Cortex of kidney (tissue), 1 donor: ENCODE measurements around the gene ITGA4.

ENCODE experiments used
- DNase-seq: peaks from one replicate; lab custom pipeline; 2025; lab: John Stamatoyannopoulos, UW

ITGA4 gene

DNA sequence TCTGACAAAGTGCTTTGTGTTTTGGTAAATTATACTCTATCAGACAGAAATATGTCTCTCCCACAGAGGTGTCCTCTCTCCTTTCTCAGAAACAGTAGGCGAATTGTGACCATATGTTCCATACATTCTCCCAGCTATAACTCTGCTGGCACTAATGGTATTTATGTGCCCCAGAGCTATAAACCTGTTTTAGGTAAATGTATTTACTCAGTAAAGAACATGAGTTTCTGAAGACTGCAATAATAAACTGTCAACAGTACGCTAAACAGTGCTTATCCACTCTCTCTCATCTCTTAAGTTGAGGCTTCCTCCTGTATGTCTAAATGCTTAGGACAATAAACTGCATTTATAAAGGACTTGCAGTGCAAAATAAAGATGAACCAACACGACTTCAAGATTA is 58.5 kb downstream of the ITGA4 start:
- no peak for DNase-seq

DNA sequence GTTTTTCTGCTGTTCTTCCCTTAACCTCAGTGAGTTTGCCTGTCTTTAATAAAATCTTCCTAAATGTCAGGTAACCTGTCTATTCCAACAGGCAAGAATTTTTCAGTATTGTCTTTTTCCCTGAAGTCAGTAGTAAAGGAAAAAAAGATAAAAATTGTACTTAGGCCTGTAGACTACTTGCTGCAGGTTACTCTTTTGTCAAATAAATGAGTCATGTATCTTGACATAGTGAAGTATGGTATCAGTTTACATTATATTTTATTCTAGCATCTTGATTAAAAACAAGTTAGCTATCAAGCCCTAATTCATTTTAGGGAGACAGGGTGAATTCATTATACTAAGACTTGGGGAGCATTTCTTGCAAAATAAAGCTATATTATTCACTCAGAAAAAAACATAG is 59.8 kb downstream of the ITGA4 start:
- no peak for DNase-seq

DNA sequence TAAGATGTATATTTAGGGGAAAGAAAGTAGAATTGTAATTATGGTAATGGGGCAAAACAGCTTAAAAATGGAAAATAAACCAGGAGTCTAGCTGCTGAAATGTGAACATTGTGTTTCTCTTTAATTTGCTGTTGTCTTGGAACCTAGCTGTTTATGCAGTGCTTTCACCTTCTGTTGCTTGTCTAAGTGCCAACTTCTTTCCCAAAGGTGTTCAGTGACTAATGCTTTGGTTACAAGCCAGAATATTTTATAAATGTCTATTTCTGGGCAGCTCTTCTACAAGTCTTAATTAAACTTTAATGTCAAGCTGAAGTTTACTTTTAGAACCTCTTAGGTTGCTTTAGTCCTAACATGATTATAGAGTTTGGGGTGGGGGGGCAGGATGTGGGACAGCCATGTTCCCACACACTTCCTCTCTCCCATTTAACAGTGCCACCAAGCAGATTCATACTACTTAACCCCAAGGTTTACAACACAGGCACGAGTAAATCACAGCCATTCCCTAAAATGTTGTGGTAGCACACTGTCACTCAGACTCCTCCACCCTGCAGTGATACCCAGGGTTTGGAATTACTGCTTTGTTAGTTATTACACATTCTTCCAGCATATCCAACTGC is 60.6 kb downstream of the ITGA4 start:
- DNase-seq, result no peak

DNA sequence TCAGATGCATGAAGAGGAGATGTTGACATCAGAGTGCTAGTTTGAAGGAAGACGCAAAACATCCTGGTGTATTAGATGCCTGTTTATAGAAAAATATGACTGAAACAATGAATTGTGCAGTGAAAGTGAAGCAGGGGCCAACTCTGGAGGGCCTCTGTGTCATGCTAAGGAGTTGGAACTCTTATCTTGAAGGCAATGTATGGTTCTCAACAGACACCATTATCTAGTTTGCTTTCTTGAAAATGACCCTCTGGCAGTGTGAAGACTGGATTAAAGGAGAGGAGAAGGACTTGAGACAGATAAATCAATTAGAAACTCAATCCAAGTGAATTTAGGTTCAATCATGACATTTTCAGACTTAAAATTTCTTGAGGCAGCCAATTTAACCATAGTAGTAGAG is 63.1 kb downstream of the ITGA4 start:
- no peak for DNase-seq

DNA sequence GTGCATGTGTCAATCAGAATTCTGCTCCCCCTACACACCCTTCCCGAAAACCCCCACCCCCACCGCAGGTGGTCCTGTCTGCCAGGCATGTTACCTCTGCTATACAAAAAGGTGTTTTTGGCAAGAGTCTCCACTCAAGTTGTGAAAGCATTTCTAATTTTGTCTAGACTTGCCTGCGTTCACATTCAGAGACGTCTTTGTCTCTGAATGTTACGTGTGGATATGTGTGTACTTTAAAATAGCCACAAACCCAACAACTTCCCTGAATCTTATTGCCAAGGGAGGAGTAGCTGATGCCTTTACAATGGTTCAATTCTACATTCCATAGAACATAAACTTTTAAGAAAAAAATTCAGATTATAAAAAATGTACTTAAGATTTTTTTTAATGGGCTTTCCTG is 66.6 kb downstream of the ITGA4 start:
- DNase-seq, result no peak

DNA sequence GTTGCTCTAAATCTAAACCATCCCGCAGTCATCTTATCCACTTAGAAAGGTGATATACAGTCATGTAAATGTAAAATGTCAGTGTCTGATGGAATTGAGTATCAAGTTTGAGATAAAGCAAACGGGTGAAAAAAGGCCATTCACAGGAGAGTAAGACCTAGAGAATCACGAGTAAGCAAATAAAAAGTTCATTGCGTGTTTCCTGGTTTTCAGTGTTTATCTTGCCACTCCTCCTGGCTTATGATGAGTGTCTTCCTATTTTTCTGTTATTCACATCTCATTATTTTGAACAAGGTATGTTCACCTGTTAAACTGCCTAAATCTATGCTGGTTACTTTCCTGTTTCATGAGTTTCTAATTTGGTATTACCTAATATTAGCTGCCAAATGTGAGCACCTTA is 68.8 kb downstream of the ITGA4 start:
- no peak for DNase-seq

DNA sequence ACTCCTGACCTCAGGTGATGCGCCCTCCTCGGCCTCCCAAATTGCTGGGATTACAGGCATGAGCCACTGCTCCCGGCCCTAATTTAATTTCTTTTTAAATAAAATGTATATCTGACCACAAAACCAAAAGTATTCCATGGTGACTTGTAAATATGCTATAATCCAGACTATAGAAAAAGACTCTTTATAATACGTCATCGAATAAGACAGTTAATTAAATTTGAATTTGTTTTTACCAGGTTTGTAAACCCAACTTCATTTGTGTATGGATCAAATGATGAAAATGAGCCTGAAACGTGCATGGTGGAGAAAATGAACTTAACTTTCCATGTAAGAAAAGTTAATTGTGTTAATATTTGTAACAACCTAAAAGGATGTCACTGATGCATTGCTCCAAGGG is 69.9 kb downstream of the ITGA4 start:
- no peak for DNase-seq

DNA sequence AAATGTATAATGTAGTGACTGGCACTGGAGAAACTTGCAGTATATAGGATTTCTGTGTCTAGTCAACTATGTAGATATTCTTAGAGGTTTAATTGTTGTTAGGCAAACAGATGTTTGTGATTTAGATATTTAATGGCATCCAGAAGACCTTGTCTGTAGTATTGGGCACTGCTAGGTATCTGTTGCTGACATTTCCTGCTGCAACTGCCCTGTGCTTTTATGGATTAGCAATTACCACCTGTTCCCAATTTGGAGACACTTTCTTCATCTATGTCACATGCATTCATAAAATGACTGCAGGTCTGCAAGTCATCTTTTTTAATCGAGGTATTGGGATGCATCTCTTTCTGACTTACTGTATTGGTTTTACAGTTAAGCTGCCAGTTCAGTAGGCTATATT is 71.3 kb downstream of the ITGA4 start:
- no peak for DNase-seq

DNA sequence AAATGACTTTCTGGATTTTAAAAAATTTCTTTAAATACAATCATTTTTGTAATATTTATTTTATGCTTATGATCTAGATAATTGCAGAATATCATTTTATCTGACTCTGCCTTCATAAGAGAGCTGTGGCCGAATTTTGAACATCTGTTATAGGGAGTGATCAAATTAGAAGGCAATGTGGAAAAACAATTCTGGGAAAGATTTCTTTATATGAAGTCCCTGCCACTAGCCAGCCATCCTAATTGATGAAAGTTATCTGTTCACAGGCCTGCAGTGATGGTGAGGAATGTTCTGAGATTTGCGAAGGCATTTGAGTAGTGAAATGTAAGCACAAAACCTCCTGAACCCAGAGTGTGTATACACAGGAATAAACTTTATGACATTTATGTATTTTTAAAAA is 79.5 kb downstream of the ITGA4 start:
- no peak for DNase-seq

DNA sequence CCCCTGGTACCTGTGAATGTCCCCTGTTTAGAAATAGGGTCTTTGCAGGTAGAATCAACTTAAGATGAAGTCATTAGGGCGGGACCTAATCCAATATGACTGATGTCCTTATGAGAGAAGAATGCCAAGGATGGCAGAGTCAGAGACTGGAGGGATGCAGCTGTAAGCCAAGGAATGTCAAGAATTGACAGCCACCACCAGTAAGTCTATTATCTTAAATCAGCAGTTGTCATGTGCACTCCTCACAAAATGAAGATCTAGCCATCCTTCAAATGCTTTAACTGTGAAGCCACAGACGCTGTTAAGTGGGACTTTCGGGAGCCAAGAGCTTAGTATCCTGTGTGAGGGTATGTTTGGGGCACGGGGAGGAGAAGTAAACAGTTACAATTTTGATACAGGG is 83.2 kb downstream of the ITGA4 start:
- DNase-seq, result no peak

DNA sequence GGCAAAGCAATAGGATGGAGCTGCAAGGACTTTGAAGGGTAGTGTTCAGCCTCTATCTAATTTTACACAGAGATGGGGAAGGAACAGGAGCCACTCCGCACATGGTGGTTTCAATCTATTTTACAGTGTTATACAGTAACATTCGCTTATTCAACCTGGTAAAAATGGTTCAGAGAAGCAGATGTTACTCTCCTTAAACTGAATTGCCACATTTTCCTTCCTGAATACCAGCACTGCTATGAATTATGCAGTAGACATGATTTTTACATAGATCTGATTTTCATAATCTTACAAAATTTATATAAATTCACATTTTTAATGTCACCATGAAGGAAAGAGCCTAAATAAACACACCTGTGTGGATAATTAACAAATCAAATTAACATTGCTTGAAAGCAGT is 85.0 kb downstream of the ITGA4 start:
- no peak for DNase-seq

DNA sequence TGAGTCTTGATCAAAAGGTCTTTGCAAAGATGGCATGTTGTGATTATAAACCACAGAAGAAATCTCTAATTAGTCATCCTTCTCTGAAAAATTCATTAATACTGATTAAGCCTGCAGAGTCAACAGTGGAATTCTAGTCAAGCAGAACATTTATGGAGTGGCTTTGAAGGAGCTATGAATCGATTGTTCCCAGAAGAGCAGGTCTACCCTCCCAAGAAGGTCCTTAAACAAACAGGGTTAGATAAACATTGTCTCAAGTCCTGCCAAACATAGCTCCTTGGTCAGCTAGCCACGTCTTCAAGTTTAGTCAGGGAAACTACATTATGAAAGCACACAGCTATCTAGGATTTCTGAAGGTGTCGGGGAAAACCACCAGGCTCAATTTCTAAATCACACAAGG is 88.9 kb downstream of the ITGA4 start:
- DNase-seq, result no peak

DNA sequence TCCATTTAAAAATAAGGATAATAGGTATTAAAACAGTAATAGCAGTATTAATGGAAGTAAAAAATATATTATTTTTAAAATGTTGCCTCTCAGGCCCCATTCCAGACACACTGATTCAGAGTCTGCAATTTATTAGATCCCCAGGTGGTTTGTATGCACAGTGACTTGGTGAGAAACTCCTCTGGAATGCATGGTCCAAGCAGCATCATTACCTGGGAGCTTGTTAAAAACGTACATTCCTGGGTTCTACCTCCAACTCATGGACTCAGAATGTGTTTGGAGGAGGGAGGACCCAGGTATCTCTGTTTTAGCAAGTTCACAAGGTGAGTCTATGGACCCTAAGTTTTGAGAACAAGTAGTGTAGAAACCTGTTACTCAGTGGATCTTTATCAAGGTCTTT is 95.6 kb downstream of the ITGA4 start:
- DNase-seq, result no peak

DNA sequence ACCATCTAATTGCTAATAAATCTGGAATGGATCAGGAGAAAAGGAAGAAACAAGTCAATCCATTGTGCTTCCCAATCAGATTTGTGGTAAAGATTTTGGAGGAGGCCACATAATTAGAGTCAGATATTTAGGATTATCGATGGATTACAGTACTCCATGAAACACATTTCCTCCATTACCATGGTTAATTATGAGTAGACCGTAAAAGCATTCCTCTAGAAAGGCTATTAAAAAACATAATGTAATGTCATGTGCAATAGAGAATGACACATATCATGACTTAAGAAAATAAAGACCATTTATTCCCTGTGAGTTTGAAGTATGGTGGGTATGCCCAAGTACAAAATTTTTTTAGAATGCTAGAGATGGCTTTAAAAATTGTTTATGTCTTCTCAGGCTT is 96.1 kb downstream of the ITGA4 start:
- no peak for DNase-seq

DNA sequence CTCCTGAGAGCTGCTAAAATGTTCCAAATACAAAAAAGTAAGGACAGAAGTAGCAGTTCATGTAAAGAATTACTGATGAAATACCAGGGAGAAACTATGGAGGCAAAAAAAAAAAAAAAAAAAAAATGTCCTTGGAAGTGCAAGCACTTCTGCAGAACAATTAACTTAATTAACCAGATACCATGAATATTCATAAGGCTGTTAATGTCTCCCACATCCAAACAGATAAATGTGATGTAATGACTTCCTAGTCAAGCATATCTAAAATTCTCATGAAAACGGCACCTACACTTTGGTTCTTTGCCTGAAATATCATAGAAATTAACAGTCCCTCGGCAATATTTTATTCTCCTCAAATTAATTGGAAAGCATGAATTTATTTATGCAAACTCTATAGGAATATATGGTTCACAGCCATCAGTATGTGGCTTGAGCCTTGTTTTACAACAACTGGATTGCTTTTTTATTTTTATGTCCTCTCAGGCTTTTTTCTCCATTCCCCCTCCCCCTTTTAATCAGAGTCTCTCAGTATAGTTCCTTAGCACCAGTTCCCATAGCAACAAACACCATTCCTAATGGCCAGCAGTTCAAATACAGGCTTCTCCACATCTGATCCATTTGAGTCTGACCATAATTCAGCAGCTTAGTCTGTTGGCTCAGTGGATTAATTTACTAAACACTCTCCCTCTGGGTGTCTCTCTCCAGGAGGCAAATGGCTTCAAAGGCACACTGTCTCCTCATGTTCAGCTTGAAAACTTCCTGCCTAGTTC is 97.1 kb downstream of the ITGA4 start:
- DNase-seq, result no peak

DNA sequence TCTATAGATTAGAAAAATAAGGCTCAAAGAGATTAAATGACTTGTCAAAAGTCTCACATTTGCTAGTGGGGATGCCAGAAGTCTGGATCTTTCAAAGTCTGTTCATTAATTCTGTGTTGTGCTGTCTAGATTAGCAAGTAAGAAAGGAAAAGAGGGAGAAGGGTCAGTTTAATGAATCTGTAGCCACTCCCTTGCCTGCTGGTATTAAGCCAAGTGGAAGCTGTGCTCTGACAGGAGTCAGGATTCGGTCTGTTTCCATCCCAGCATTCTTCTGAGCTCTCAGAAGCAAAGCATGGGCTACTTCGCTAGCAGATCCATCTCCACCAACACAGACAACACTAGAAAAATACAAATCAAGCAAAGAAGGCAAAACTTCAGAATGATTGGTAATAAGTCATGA is 101.2 kb downstream of the ITGA4 start:
- no peak for DNase-seq

DNA sequence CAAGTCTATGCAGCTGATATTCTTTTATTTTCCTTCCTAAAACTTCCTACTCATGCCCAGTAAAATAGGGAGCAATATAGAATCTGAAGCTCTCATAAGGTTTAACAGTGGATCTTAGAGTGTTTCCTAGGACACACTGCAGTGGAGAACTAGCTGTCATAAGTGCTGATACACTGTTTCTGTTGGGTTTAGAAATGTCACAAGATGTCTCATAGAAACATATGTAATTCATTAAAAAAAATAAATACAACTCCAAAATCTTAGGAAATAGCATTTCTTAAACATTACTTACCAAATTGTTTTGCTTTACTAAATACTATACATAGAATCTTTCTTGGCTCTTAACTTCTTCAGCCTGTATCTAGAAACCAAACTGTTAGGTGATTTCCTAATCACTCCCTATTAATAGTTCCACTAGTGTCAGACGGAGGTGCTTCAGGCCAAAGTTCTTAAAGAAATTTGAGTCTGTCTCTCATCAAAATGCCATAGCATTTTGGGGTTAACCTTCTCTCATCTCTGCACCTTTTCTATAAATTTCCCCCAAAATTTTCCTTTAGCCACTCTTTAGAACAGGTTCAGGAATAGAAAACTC is 106.0 kb downstream of the ITGA4 start:
- DNase-seq, result no peak

DNA sequence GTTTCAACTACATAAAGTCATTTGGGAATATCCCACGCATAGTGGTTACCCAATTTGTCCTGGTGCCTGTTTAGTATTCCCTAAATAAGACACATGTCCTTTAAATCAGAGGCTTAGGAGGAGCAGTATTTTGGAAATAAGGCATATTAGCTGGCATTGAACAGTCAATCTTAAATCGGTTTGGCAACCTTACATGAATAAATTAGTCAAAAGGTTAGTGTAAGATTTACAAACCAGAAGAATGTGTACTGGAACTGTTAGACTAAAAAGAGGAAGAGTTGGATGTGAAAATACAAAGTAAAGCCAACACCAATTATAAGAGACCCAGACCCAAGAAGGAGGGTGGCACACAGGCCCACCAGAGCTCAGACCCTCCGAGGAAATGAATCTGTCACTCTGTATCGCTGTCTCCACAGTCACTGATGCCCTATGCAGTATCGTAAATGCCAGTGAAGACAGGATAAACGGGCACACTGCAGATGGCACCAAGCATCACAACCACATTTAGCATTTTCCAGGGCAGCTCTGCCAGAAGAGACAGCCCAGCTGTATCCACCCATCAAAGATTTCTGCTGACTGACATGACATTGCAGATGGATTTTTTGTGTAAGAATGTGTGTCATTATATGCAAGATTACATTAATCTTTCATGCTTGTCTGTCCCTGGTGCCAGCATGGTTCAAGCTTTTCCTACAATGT is 109.3 kb downstream of the ITGA4 start:
- no peak for DNase-seq

DNA sequence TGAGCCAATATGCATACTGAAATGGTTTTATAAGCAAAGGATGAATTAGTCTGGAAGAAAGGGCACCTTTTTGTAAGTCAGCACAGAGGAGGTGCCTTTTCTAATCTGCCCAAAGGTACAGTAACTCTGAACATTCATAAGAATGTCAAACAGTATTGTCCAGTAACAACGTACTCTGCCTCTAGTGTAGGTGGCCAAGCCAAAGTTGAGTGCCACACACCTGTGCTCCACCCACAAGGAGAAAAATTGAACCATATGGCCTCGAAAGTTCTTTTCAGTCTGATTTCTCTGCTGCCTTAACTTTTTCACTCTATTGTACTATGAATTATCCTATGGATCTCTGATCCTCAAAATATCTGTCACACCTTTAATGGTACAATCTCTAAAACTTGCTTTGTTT is 112.9 kb downstream of the ITGA4 start:
- no peak for DNase-seq

DNA sequence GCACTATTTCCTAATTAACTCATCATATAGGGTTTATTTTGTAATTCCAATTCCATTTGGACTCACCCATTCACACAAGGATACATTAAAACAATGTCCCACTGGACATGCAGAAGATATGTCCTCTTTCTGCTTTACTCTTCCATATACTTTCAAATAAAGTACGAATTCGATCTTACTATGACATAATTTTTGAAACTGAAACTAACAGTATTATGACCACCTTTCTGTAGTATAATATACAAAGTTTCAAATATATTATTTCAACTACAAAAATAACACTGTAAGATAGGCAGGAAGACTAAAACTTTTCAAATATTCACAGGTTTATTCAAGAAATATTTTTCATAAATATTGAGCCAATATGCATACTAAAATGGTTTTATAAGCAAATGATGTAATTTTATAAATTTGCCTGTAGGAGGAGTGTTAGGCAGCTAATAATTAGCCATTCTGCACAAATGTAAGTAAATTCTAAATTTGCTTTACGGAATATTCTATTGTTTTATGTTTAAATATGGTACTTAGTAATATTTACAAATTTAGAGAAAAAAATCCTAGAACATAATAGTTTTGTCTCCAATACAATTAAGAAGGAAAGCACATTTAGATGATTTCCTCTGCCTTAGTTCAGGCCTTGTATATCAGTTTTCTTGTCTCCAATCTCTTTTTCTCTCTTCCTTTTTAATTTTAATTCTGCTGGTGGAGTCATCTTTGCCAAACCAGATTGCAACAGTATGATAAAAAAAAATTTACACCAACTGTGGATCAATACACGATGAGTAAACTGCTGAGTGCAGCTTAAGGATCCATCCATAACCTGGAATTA is 113.9 kb downstream of the ITGA4 start:
- no peak for DNase-seq

DNA sequence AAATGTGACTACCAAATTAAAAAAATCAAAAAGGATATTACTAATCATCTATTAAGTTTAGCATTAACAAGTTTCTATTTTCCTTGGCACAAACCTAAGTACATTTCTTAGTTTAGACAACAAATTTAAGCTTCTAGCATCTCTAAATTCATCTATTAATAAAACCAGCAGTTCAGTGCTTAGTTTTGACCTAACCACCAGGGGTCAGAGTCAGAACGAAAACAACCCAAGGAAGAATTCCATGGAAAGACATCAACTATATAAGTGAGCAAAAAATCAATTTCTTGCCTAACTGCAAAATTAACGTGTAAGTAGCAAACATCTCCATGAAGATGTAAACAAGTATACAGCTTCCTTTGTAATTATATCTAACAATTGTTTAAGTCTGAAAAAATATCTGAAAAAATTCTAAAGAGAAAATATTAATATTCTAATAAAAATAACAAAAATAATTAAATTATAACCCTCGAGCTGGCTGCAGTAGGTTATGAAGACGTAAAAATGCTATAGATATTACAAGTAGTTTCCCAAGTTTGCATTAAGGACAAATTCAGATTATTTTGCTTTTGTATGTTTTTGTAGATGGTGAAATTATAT is 116.1 kb downstream of the ITGA4 start:
- DNase-seq, result no peak

DNA sequence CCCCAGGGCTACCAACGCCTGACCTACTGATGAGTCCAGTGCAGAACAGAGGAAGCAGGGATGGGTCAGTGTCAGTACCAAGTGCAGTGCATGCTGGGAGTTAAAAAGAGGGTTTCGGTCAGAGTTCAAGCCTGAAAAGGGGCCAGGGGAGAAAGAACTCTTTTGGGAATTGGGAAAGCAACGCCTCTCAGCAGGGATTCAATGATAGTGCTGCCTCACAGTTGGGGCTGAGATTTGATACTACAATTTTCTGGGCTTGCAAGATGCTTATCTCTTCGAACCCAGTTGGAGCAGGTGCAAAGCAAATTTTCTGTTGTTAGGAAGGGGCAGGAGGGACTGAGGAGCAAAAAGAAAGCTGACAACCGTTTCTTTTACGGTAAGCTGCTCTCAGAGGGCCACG is 117.1 kb downstream of the ITGA4 start:
- no peak for DNase-seq
